ENCODE data around the gene CAPZA1.

The CAPZA1 gene

GRCh38 chr1:112719706-112720105 lies 100.1 kb downstream of the CAPZA1 start:
- no peak for DNase-seq
- no peak overlapping the region for H3K4me3 ChIP-seq (ENCODE audit: low read depth, low read length)
- H3K36me3 ChIP-seq, result no peaks in the 10 kb centered on the region
- no peaks in the 10 kb centered on the region; the same call in 1 of the 2 replicates for H3K9me3 ChIP-seq
- no peak for TF ChIP-seq CTCF (IDR thresholded peaks at IDR 0.05; ENCODE audit: low read depth, low read length)
- H3K27me3 ChIP-seq, result peaks cover 15% of the 10 kb centered on the region
- peaks cover 17% of the 10 kb centered on the region for H3K4me1 ChIP-seq

GRCh38 chr1:112720800-112721199 lies 101.2 kb downstream of the CAPZA1 start:
- DNase-seq, result no peak
- no peak for TF ChIP-seq CTCF (IDR thresholded peaks at IDR 0.05; ENCODE audit: low read depth, low read length)
- peaks cover 12% of the 10 kb centered on the region for H3K27me3 ChIP-seq
- H3K4me1 ChIP-seq, result peaks cover 16% of the 10 kb centered on the region
- no peaks in the 10 kb centered on the region for H3K36me3 ChIP-seq
- H3K9me3 ChIP-seq, result no peaks in the 10 kb centered on the region; the same call in 1 of the 2 replicates
- H3K4me3 ChIP-seq (ENCODE audit: low read depth, low read length), result no peak overlapping the region
